Measurements from ENCODE around the gene FREM2.

Gene FREM2

GRCh38 chr13:38686577-38687245 is at the start of gene FREM2:
TSS of gene FREM2 (plus strand) at chr13:38687077. CDS start at chr13:38687345, 268 bp downstream.
- DNase-seq (ENCODE audit: insufficient read length, low spot score), result no peak
- no peak for FAIRE-seq
- no peak for TF ChIP-seq POLR2A (IDR thresholded peaks at IDR 0.05; ENCODE audit: low read depth, low read length)

DNA sequence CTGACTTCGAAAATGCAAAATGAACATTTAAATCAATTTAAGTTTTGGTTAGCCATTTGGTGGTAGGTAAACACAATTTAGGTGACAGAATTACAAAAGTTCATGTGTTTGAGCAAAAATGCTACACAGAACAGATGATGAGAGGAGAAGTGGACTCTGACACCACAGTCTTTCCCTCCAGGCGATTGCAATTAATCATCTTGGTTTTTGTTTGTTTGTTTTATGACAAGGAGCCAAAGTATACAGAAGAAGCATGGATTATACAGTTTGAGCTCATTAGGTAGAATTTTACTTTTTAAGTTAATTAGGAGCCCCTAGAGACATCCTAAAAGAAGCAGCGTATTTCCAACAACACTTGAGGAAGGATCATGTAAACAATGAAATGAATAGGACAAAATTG is 49.3 kb upstream of the FREM2 start:
- no peak for FAIRE-seq
- no peak for TF ChIP-seq POLR2A (IDR thresholded peaks at IDR 0.05; ENCODE audit: low read depth, low read length)
- DNase-seq (ENCODE audit: insufficient read length, low spot score), result no peak

GRCh38 chr13:38641164-38641948 is 45.5 kb upstream of the FREM2 start:
- TF ChIP-seq POLR2A (IDR thresholded peaks at IDR 0.05; ENCODE audit: low read depth, low read length), result no peak
- FAIRE-seq, result no peak
- no peak for DNase-seq (ENCODE audit: insufficient read length, low spot score)

GRCh38 chr13:38647312-38647711 is 39.6 kb upstream of the FREM2 start:
- no peak for TF ChIP-seq POLR2A (IDR thresholded peaks at IDR 0.05; ENCODE audit: low read depth, low read length)
- no peak for DNase-seq (ENCODE audit: insufficient read length, low spot score)
- FAIRE-seq, result no peak

GRCh38 chr13:38648912-38649311 is 38.0 kb upstream of the FREM2 start:
- FAIRE-seq, result no peak
- TF ChIP-seq POLR2A (IDR thresholded peaks at IDR 0.05; ENCODE audit: low read depth, low read length), result no peak
- no peak for DNase-seq (ENCODE audit: insufficient read length, low spot score)

DNA sequence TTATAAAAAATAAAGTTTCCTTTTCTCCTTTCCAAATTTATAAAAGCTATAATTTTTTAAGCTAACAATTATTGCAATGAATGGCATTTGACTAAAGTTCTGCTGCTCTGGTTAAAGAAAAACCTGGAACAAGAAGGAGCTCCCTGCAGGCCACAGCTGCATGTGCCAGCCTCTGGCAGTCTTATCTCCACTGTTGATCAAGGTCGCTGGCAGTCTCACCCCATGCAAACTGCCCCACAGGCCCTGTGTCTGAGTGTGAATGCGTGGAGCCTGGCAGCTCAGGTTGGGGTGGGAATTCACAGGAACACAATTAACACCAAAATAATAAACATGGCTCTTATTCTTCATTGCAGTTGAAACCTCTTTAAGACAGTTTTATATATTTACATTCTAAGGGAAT is 30.2 kb upstream of the FREM2 start:
- FAIRE-seq (no peak), DNase-seq (ENCODE audit: insufficient read length, low spot score) (no peak)
- no peak for TF ChIP-seq POLR2A (IDR thresholded peaks at IDR 0.05; ENCODE audit: low read depth, low read length)

GRCh38 chr13:38657191-38657590 is 29.7 kb upstream of the FREM2 start:
- DNase-seq (ENCODE audit: insufficient read length, low spot score) (no peak), FAIRE-seq (no peak)
- no peak for TF ChIP-seq POLR2A (IDR thresholded peaks at IDR 0.05; ENCODE audit: low read depth, low read length)

DNA sequence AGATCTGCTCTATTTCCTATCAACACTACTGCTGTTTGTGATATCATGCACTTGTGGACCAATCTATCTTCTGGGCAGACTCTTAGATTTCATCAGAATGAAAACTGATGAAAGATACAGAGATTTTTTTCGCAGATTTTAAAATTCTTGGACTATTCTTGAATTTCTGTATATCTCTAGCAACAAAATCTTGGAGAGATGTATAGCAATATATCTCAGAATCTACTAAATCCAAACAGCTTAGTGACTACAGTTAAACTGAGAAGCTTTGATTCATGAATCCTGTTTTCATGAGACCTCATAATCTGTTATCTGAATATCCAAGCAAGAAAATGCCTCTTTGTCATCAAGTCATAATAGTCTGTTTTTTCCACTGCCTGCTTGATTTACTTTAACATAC is 28.0 kb upstream of the FREM2 start:
- no peak for TF ChIP-seq POLR2A (IDR thresholded peaks at IDR 0.05; ENCODE audit: low read depth, low read length)
- DNase-seq (ENCODE audit: insufficient read length, low spot score), result no peak
- FAIRE-seq, result no peak

GRCh38 chr13:38661010-38661675 is 25.7 kb upstream of the FREM2 start:
- no peak for TF ChIP-seq POLR2A (IDR thresholded peaks at IDR 0.05; ENCODE audit: low read depth, low read length)
- DNase-seq (ENCODE audit: insufficient read length, low spot score), result no peak
- FAIRE-seq, result no peak

DNA sequence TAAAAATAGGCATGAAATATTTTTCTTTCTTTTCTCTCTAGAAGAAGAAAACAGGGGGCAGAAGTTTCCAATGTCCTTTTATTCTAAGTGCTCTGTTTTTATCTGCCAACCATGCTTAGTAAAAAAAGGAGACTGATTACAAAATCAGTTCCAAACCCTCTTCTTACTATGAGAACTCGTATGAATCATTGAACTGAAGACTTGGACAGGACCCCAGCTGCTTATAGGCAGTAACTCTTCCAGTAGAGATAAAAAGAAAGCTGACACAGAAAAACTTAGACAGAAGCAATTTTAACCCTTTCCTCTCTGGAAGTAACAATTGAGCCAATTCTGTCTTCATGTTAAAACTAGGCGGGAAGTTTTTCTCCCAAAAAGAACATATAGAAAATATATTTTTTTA is 24.5 kb upstream of the FREM2 start:
- TF ChIP-seq POLR2A (IDR thresholded peaks at IDR 0.05; ENCODE audit: low read depth, low read length), result no peak
- DNase-seq (ENCODE audit: insufficient read length, low spot score) (no peak), FAIRE-seq (no peak)

DNA sequence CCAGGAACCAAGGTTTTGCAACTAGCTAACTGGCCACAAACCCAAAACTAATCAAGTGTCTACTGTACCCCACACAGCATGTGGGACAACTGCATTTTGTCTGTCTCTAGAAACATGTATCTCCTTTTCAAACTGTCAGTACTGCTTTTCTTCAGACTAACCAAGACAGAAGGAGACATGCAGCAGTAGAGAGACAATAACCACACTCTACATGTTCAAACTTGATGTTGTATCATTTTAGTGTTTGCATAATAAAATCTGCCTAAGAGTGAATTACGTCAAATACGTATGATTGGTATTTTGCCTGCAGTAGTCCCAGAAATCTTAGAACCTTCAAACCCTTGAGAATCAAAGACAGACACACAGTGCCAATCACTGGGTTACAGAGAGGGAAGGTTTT is 22.0 kb upstream of the FREM2 start:
- no peak for FAIRE-seq

DNA sequence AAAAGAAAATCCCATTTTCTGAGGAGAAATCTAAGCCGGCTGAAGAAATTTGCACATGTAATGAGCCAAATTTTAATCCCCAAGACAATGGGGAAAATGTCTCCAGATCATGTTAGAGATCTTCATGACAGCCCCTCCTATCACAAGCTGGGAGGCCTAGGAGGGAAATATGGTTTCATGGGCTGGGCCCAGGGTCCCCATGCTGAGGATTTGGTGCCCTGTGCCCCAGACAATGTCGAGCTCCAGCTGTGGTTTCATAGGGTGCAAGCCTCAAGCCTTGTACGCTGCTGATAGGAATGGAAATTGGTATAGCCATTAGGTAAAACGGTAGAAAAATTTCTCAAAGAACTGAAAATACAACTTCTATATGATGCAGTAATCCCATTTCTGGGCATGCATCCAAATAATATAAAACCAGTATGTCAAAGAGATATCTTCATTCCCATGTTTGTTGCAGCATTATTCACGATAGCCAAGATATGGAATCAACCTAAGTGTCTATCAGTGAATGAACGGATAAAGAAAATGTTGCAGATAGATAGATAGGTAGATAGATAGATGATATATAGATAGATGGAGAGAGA is 19.3 kb upstream of the FREM2 start:
- DNase-seq (ENCODE audit: insufficient read length, low spot score) (no peak), FAIRE-seq (no peak)
- TF ChIP-seq POLR2A (IDR thresholded peaks at IDR 0.05; ENCODE audit: low read depth, low read length), result no peak

More for the DNA sequence above, 22.0 kb upstream of the FREM2 start:
- no peak for DNase-seq (ENCODE audit: insufficient read length, low spot score)
- no peak for TF ChIP-seq POLR2A (IDR thresholded peaks at IDR 0.05; ENCODE audit: low read depth, low read length)

- no peak for TF ChIP-seq POLR2A (IDR thresholded peaks at IDR 0.05; ENCODE audit: low read depth, low read length)
- no peak for DNase-seq (ENCODE audit: insufficient read length, low spot score)
- FAIRE-seq, result no peak
Observed at GRCh38 chr13:38669234-38669964, 17.5 kb upstream of the FREM2 start.

GRCh38 chr13:38670627-38671026 is 16.2 kb upstream of the FREM2 start:
- DNase-seq (ENCODE audit: insufficient read length, low spot score) (no peak), FAIRE-seq (no peak)

More at GRCh38 chr13:38670627-38671026, 16.2 kb upstream of the FREM2 start:
- no peak for TF ChIP-seq POLR2A (IDR thresholded peaks at IDR 0.05; ENCODE audit: low read depth, low read length)
